Upper lobe of left lung (tissue), 6 donors: ENCODE data around the gene YPEL2. TPM values are rescaled to one million over a fixed set of nuclear protein-coding genes. Genes with fewer than 3 reads are reported as not detected.

Experiments used
- ATAC-seq, 2 donors: fragments of 200-7000 bp; cut with Tn5 transposase; one replicate each; pipeline ENCODE4 v1.9.1; 2022; ENCODE audit warnings: mild to moderate bottlenecking in 2 of 2, moderate library complexity in 2 of 2; ENCODE audit not compliant: low FRiP score in 2 of 2
- DNase-seq, 2 donors: peaks; one replicate each; pipeline ENCODE4 v3.0.0-alpha.2; 2019 to 2020
- H3K27ac ChIP-seq, 4 donors: fragments of 200-600 bp; sonication (generic); one replicate each; pipeline ENCODE4 v1.5.1; 2016 to 2019
- H3K27me3 ChIP-seq, 4 donors: fragments of 200-600 bp; sonication (generic); one replicate each; pipeline ENCODE4 v1.5.1; 2017 to 2019
- H3K36me3 ChIP-seq, 4 donors: fragments of 200-600 bp; sonication (generic); one replicate each; pipeline ENCODE4 v1.5.1; 2016 to 2019
- H3K4me1 ChIP-seq, 4 donors: fragments of 200-600 bp; sonication (generic); one replicate each; pipeline ENCODE4 v1.5.1; 2018 to 2019
- H3K4me3 ChIP-seq, 4 donors: fragments of 200-600 bp; sonication (generic); one replicate each; pipeline ENCODE4 v1.5.1; 2017 to 2019; ENCODE audit warnings: mild to moderate bottlenecking in 2 of 4, moderate library complexity in 1 of 4
- H3K9me3 ChIP-seq, 4 donors: fragments of 200-600 bp; sonication (generic); one replicate each; pipeline ENCODE4 v1.5.1; 2018 to 2019
- CTCF ChIP-seq, 6 experiments: fragments of 450-650 bp in 4 of 6; fragments of 200-600 bp in 2 of 6; sonication (generic) in 2 of 6; IDR thresholded peaks; one replicate each; pipeline ENCODE4 v1.5.1; 2016 to 2019; ENCODE audit warnings: antibody characterized with exemption in 6 of 6
- EP300 ChIP-seq, 4 donors: sonication (generic); formaldehyde crosslinking; IDR thresholded peaks; one replicate each; pipeline ENCODE4 v1.5.1; 2017; ENCODE audit warnings: antibody characterized with exemption in 4 of 4, control low read depth in 2 of 4
- POLR2A ChIP-seq, 4 donors: fragments of 450-650 bp; IDR thresholded peaks; one replicate each; pipeline ENCODE4 v1.5.1; 2016 to 2017; ENCODE audit warnings: antibody characterized with exemption in 4 of 4, mild to moderate bottlenecking in 2 of 4
- POLR2AphosphoS5 ChIP-seq, 2 donors: sonication (generic); formaldehyde crosslinking; IDR thresholded peaks; one replicate each; pipeline ENCODE4 v1.5.1; 2017; ENCODE audit warnings: antibody characterized with exemption in 2 of 2
- WGBS, 2 donors: methylation state at CpG; one replicate each; pipeline ENCODE4 v1.1.5; 2017 to 2018; 5-methylcytosine and 5-hydroxymethylcytosine counted together
- total RNA-seq, 6 donors: library from RNA; depleted of rRNA in 4 of 6; stranded (reverse); fragments of >200 nt in 4 of 6; gene quantifications; one replicate each; pipeline versions ENCODE4 v1.1.0 to v1.2.1, GENCODE V29; 2016 to 2021
- donor health status: DM: no; HTN: no; CAD: no; lungs with moderate emphysema.
- donor health status: DM: no; HTN: yes; CAD: no; lungs with severe emphysema.

YPEL2 gene
- total RNA-seq, 6 donors from 2014 or later, result 17.5 to 38.8 (median 26.8) TPM

GRCh38 chr17:59370593-59371299 lies 39.3 kb downstream of the YPEL2 start:
- no peak overlapping the region for H3K4me3 ChIP-seq
- peak overlapping the region; percentile 84 to 91 (median 86) for H3K27ac ChIP-seq
- ATAC-seq (no peak), DNase-seq (no peak)
- no peaks in the 10 kb centered on the region for H3K36me3 ChIP-seq
- TF ChIP-seq POLR2A (IDR thresholded peaks at IDR 0.05) (no peak), EP300 (IDR thresholded peaks at IDR 0.05) (no peak), POLR2AphosphoS5 (IDR thresholded peaks at IDR 0.05) (no peak), CTCF (IDR thresholded peaks at IDR 0.05) (no peak)
- H3K4me1 ChIP-seq, result peaks cover 96 to 100% (median 99%) of the 10 kb centered on the region in 4 donors
- 74 to 83% methylated on average over 10 of the region's 10 CpGs for WGBS, 2 donors
- no peaks in the 10 kb centered on the region for H3K9me3 ChIP-seq
- H3K27me3 ChIP-seq, result no peaks in the 10 kb centered on the region

DNA sequence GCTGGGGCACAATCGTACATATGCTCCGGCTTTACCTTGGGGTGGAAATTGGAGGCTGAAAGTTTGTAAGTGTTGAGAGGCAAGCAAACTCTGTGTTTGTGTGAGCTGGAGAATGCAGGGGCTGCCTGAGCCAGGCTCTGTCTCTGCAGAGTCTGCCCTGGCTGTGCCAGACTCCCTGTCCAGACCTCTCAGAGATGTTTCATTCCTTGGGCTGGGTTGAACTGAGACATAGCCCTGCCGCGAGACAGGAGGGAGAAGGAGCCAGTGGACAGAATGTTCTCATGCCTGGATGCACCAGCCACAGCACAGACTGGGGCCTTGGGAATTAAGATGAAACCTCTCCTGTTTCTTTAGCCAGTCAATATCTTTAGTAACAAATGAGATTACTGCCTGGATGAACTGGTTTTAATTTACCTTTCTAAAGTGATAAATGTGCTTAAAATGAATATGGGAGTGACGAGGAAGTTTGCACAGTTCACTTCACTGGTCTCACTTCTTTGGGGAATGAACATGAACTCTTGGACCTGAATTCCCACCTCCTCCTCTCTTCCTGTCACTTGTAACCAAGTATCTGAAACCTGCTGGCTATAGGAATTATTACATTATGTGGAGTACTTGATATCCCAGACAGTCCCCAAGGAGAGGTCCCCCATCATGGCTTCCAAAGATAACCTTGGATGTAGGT lies 40.1 kb downstream of the YPEL2 start:
- no peaks in the 10 kb centered on the region for H3K36me3 ChIP-seq
- peak overlapping the region; percentile 84 to 91 (median 86) for H3K27ac ChIP-seq
- no peak overlapping the region for H3K4me3 ChIP-seq
- peaks cover 88 to 97% (median 93%) of the 10 kb centered on the region in 4 donors for H3K4me1 ChIP-seq
- TF ChIP-seq POLR2AphosphoS5 (IDR thresholded peaks at IDR 0.05) (peak; percentile 28 to 57), CTCF (IDR thresholded peaks at IDR 0.05) (no peak), POLR2A (IDR thresholded peaks at IDR 0.05) (no peak), EP300 (IDR thresholded peaks at IDR 0.05) (peak in 1 of 4 donors; percentile 17)
- 45 to 76% methylated on average over 3 to 5 of the region's 5 CpGs for WGBS, 2 donors
- DNase-seq (no peak), ATAC-seq (peak; percentile 37 to 84)
- no peaks in the 10 kb centered on the region for H3K27me3 ChIP-seq
- no peaks in the 10 kb centered on the region for H3K9me3 ChIP-seq

DNA sequence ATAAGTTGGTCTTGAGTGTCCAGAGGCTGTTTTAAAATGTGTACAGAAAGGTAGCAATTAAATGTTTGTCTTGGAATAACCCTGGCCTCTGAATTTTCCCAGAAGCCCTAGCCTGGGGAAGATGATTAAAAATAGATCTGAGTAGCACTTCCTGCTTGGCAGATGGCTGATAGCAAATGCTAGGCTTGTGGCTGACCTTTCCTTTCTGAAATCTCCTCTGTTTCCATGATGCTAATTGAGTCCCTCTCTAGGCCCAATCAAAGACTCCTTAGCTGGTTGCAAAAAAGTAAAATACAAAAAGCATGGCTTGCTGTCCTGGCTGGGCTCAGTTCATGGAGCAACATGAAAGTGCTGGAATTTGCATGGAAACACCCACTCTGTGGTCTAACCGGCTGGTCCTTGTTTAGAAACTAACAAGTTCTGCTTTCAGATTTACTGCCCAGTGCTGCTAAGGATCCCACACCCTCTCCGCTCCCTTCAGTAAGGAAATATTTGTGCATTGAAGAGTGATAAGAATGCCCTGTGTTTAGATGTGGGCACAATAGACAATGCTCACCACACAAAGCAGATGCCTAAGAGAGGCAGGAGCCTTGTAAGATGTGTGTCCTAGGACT lies 40.8 kb downstream of the YPEL2 start:
- Histone ChIP-seq H3K27ac (peak overlapping the region; percentile 84 to 91 (median 86)), H3K4me3 (no peak overlapping the region), H3K36me3 (no peaks in the 10 kb centered on the region), H3K4me1 (peaks cover 81 to 95% (median 87%) of the 10 kb centered on the region in 4 donors), H3K9me3 (no peaks in the 10 kb centered on the region), H3K27me3 (no peaks in the 10 kb centered on the region)
- WGBS, 2 donors, result 6 to 9% methylated on average over 2 of the region's 2 CpGs
- peak in 1 of 2 donors; percentile 63 for DNase-seq
- TF ChIP-seq POLR2AphosphoS5 (IDR thresholded peaks at IDR 0.05) (peak; percentile 52 to 57), EP300 (IDR thresholded peaks at IDR 0.05) (peak in 2 of 4 donors; percentile 6 to 47), CTCF (IDR thresholded peaks at IDR 0.05) (no peak), POLR2A (IDR thresholded peaks at IDR 0.05) (peak in 1 of 4 donors; percentile 47)
- ATAC-seq, result peak; percentile 74 to 82

GRCh38 chr17:59373882-59374495 lies 42.5 kb downstream of the YPEL2 start:
- DNase-seq (no peak), ATAC-seq (peak in 1 of 2 donors; percentile 66)
- no peaks in the 10 kb centered on the region for H3K36me3 ChIP-seq
- TF ChIP-seq EP300 (IDR thresholded peaks at IDR 0.05) (peak in 2 of 4 donors; percentile 25 to 43), POLR2A (IDR thresholded peaks at IDR 0.05) (no peak), CTCF (IDR thresholded peaks at IDR 0.05) (no peak), POLR2AphosphoS5 (IDR thresholded peaks at IDR 0.05) (peak in 1 of 2 donors; percentile 73)
- H3K4me1 ChIP-seq, result peaks cover 78 to 94% (median 87%) of the 10 kb centered on the region in 4 donors
- H3K27ac ChIP-seq, result peak overlapping the region; percentile 84 to 91 (median 86)
- no peak overlapping the region for H3K4me3 ChIP-seq
- no peaks in the 10 kb centered on the region for H3K9me3 ChIP-seq
- 37 to 48% methylated on average over 5 of the region's 5 CpGs for WGBS, 2 donors
- H3K27me3 ChIP-seq, result no peaks in the 10 kb centered on the region
